Panc1 (cell line): ENCODE measurements around the gene SLC22A5. TPM values are rescaled to one million over a fixed set of nuclear protein-coding genes. Genes with fewer than 3 reads are reported as not detected.
"Not testable (repeated sequence)": the region's sequence is repeated elsewhere in the genome, so short reads cannot be mapped to it uniquely, and the experiment has no call there.

Experiments used
- ATAC-seq: fragments of 200-7000 bp; cut with Tn5 transposase; 2 replicates; pipeline ENCODE4 v1.9.1; 2020; ENCODE audit warnings: mild to moderate bottlenecking, moderate library complexity
- BruUV-seq: library from RNA; stranded (reverse); fragments of 400-500 nt; replicated peaks from 2 replicates; lab custom pipeline; 2021; lab: Mats Ljungman, UMichigan
- CTCF ChIA-PET: fragments of 300-600 bp; sonication (Branson Sonifier 250); formaldehyde crosslinking; loops from one replicate; lab custom pipeline; 2022; ENCODE audit warnings: antibody characterized with exemption; lab: Charles Lee
- POLR2A ChIA-PET: fragments of 300-600 bp; sonication (Branson Sonifier 250); formaldehyde crosslinking; loops from one replicate; lab custom pipeline; 2022; ENCODE audit warnings: antibody characterized with exemption; lab: Charles Lee
- DNase-seq: peaks from one replicate; pipeline ENCODE4 v3.0.0-alpha.2; 2010; ENCODE audit warnings: low read depth, low spot score
- H3K27ac ChIP-seq: 2 replicates; pipeline ENCODE4 v1.5.1; 2011; ENCODE audit warnings: mild to moderate bottlenecking, low read length, inconsistent platforms
- H3K27me3 ChIP-seq: fragments of 200-500 bp; sonication (Bioruptor generic); 2 replicates; pipeline ENCODE4 v1.6.0; 2014; ENCODE audit warnings: low read length, inconsistent platforms; ENCODE audit not compliant: control insufficient read depth, insufficient read depth
- H3K36me3 ChIP-seq: fragments of 200-500 bp; sonication (Bioruptor generic); 2 replicates; pipeline ENCODE4 v1.5.1; 2014; ENCODE audit warnings: inconsistent platforms, mild to moderate bottlenecking, low read length, moderate library complexity; ENCODE audit not compliant: control insufficient read depth, insufficient read depth
- H3K4me1 ChIP-seq: 2 replicates; pipeline ENCODE4 v1.5.1; 2011; ENCODE audit warnings: inconsistent platforms, mild to moderate bottlenecking, low read length, moderate library complexity; ENCODE audit not compliant: control insufficient read depth, insufficient read depth
- H3K4me3 ChIP-seq, 2 experiments: 2 replicates each; pipeline ENCODE4 v1.5.1; 2011 to 2012; ENCODE audit warnings: low read depth in 2 of 2, low read length in 2 of 2, mild to moderate bottlenecking in 2 of 2, inconsistent platforms in 1 of 2, moderate library complexity in 1 of 2
- H3K9me3 ChIP-seq: fragments of 200-500 bp; sonication (Bioruptor generic); 2 replicates; pipeline ENCODE4 v1.5.1; 2014; ENCODE audit warnings: low read depth, mild to moderate bottlenecking, inconsistent platforms, low read length, moderate library complexity; ENCODE audit not compliant: control insufficient read depth, insufficient read depth
- POLR2AphosphoS5 ChIP-seq: IDR thresholded peaks from 2 replicates; pipeline ENCODE4 v1.6.1; 2012; ENCODE audit warnings: mild to moderate bottlenecking, low read depth, low read length, moderate library complexity
- SIN3A ChIP-seq: IDR thresholded peaks from 2 replicates; pipeline ENCODE4 v1.6.1; 2012; ENCODE audit warnings: low read depth, mild to moderate bottlenecking, low read length, moderate library complexity, borderline replicate concordance; ENCODE audit not compliant: insufficient read depth
- TCF7L2 ChIP-seq: IDR thresholded peaks from 2 replicates; pipeline ENCODE4 v1.6.1; 2011; ENCODE audit warnings: mild to moderate bottlenecking, low read depth, low read length, inconsistent platforms
- in situ Hi-C: cut with HindIII; loops from 2 replicates; pipeline ENCODE4 v1.10.0; 2016; ENCODE audit warnings: low sequenced_read_pairs, low pct_unique_long_range_greater_than_20kb
- intact Hi-C: fragments of 100-400 bp; cut with micrococcal nuclease; formaldehyde crosslinking; loops from one replicate; pipeline ENCODE4 v1.10.0; 2022; ENCODE audit not compliant: unreplicated experiment
- total RNA-seq: library from RNA; stranded (reverse); gene quantifications from one replicate; pipeline ENCODE4 v1.2.1, GENCODE V29; 2021; ENCODE audit not compliant: unreplicated experiment
- TF ChIP-seq, protein P1 (sequence below): fragments of 450-650 bp; IDR thresholded peaks from 2 replicates; pipeline ENCODE4 v1.5.1; 2017; ENCODE audit warnings: mild to moderate bottlenecking
- TF ChIP-seq, protein P2 (sequence below), 2 experiments: IDR thresholded peaks; 2 replicates each; pipeline ENCODE4 v1.6.1; 2011 to 2012; ENCODE audit warnings: low read depth in 2 of 2, control low read depth in 1 of 2, low read length in 1 of 2, mild to moderate bottlenecking in 1 of 2, moderate library complexity in 1 of 2; ENCODE audit not compliant: insufficient read depth in 1 of 2

The SLC22A5 gene
- total RNA-seq, 1 experiment from 2014 or later = 9.5 TPM

GRCh38 chr5:132414634-132415378 is 45.3 kb downstream of the SLC22A5 start:
- DNase-seq (no peak), ATAC-seq (peak; percentile 45)
- H3K9me3 ChIP-seq = peaks cover 5% of the 10 kb centered on the region; the same call in 1 of the 2 replicates
- intact Hi-C loops (no loop called here), in situ Hi-C loops (no loop called here)
- BruUV-seq = no TSS peak
- peaks cover 61% of the 10 kb centered on the region for H3K4me1 ChIP-seq
- ChIA-PET POLR2A (interaction anchor here (1.3 to 1.5 kb wide), 2 partner anchors 26 to 76 kb away, joined by 6 read pairs; partner anchors contain the start of gene IRF1), CTCF (interaction anchor here (0.6 to 0.8 kb wide), 3 partner anchors 10 to 91 kb away, joined by 3 to 5 read pairs (median 5); no protein-coding TSS in a partner anchor)
- no peaks in the 10 kb centered on the region for H3K27me3 ChIP-seq
- TF ChIP-seq, protein P1, sequence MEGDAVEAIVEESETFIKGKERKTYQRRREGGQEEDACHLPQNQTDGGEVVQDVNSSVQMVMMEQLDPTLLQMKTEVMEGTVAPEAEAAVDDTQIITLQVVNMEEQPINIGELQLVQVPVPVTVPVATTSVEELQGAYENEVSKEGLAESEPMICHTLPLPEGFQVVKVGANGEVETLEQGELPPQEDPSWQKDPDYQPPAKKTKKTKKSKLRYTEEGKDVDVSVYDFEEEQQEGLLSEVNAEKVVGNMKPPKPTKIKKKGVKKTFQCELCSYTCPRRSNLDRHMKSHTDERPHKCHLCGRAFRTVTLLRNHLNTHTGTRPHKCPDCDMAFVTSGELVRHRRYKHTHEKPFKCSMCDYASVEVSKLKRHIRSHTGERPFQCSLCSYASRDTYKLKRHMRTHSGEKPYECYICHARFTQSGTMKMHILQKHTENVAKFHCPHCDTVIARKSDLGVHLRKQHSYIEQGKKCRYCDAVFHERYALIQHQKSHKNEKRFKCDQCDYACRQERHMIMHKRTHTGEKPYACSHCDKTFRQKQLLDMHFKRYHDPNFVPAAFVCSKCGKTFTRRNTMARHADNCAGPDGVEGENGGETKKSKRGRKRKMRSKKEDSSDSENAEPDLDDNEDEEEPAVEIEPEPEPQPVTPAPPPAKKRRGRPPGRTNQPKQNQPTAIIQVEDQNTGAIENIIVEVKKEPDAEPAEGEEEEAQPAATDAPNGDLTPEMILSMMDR = no peak
- peak; percentile 83 for TF ChIP-seq TCF7L2
- TF ChIP-seq POLR2AphosphoS5 = peak; percentile 76
- no peaks in the 10 kb centered on the region for H3K36me3 ChIP-seq
- H3K4me3 ChIP-seq = peak overlapping the region in 1 of 2 experiments; percentile 14; a peak in 1 of 4 replicates
- H3K27ac ChIP-seq = peak overlapping the region; percentile 96

DNA sequence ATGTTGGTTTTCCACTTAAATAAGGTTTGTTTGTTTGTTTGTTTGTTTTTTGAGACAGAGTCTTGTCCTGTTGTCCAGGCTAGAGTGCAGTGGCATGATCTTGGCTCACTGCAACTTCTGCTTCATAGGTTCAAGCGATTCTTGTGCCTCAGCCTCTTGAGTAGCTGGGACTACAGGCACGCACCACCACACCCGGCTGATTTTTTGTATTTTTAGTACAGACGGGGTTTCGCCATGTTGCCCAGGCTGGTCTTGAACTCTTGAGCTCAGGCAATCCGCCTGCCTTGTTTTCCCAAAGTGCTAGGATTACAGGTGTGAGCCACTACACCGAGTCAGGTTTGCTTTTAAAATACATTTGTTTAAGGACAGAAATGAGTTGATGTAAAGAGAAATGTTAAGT is 46.0 kb downstream of the SLC22A5 start:
- H3K36me3 ChIP-seq, in situ Hi-C loops, H3K4me3 ChIP-seq, H3K9me3 ChIP-seq, intact Hi-C loops, ATAC-seq, BruUV-seq, DNase-seq, CTCF ChIA-PET, H3K27me3 ChIP-seq: not testable (repeated sequence)
- Histone ChIP-seq H3K4me1 (peaks cover 63% of the 10 kb centered on the region), H3K27ac (peak overlapping the region; percentile 96)
- POLR2A ChIA-PET = interaction anchor here (1.3 kb wide), 1 partner anchor 27 kb away, joined by 6 read pairs; no protein-coding TSS in a partner anchor

DNA sequence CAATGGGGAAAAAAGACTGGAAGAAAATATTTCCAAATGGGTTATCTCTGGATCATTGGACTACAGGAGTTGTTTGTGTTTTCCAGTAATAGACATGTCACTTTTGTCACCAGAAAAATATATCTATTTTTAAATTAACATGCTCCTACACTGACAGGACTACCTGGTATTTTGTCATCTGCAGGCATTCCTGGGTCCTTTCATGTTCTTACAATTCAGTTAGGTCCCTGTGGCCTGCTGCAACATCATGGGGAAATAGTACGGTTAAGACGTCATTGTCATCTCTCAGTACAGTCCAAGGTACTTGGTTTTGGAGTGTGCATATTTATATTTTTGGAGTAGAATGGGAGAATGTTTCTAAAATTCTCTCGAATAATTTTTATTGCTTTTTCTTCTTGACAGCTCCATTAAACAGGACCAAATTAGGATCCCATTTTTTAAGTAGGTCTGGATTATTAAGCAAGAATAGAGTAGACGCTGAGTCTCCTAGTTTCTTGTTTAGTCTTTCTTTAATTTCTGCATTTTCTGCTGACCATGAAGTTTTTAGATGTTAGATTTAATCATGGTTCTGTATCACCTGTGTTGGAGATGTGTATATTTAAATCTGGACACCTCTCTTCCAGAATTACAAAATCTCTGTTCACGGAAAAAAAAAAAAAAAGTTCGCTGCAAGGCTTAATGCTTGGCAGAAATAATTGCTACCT is 46.9 kb downstream of the SLC22A5 start:
- no peaks in the 10 kb centered on the region for H3K27me3 ChIP-seq
- H3K9me3 ChIP-seq = peaks cover 5% of the 10 kb centered on the region; the same call in 1 of the 2 replicates
- no peak for DNase-seq
- POLR2A ChIA-PET = interaction anchor here (0.8 kb wide), 1 partner anchor 214 kb away, joined by 4 read pairs; no protein-coding TSS in a partner anchor
- TF ChIP-seq, protein P1 = no peak
- TF ChIP-seq TCF7L2 = no peak
- TF ChIP-seq, protein P2, sequence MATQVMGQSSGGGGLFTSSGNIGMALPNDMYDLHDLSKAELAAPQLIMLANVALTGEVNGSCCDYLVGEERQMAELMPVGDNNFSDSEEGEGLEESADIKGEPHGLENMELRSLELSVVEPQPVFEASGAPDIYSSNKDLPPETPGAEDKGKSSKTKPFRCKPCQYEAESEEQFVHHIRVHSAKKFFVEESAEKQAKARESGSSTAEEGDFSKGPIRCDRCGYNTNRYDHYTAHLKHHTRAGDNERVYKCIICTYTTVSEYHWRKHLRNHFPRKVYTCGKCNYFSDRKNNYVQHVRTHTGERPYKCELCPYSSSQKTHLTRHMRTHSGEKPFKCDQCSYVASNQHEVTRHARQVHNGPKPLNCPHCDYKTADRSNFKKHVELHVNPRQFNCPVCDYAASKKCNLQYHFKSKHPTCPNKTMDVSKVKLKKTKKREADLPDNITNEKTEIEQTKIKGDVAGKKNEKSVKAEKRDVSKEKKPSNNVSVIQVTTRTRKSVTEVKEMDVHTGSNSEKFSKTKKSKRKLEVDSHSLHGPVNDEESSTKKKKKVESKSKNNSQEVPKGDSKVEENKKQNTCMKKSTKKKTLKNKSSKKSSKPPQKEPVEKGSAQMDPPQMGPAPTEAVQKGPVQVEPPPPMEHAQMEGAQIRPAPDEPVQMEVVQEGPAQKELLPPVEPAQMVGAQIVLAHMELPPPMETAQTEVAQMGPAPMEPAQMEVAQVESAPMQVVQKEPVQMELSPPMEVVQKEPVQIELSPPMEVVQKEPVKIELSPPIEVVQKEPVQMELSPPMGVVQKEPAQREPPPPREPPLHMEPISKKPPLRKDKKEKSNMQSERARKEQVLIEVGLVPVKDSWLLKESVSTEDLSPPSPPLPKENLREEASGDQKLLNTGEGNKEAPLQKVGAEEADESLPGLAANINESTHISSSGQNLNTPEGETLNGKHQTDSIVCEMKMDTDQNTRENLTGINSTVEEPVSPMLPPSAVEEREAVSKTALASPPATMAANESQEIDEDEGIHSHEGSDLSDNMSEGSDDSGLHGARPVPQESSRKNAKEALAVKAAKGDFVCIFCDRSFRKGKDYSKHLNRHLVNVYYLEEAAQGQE (IDR thresholded peaks at IDR 0.05; ENCODE audit: insufficient read depth in 1 of 2, low read depth in 2 of 2, low read length in 1 of 2) = no peak
- TF ChIP-seq SIN3A = no peak
- no peak for TF ChIP-seq POLR2AphosphoS5
- CTCF ChIA-PET = interaction anchor here (0.7 kb wide), 1 partner anchor 110 kb away, joined by 4 read pairs; no protein-coding TSS in a partner anchor
- in situ Hi-C loops = no loop called here
- H3K27ac ChIP-seq = peak overlapping the region; percentile 96
- H3K4me3 ChIP-seq = no peak overlapping the region
- no peak for ATAC-seq
- intact Hi-C loops = no loop called here
- H3K4me1 ChIP-seq = peaks cover 61% of the 10 kb centered on the region
- no peaks in the 10 kb centered on the region for H3K36me3 ChIP-seq
- BruUV-seq = no TSS peak
